ENCODE measurements around the gene PDPN. TPM values are rescaled to one million over a fixed set of nuclear protein-coding genes. Genes with fewer than 3 reads are reported as not detected.

Gene PDPN
- total and polyA plus RNA-seq, 9 of the 15 experiments (the other 6 are each of a cell fraction or from before 2014, with no cell fraction given) = 0.11 TPM; not detected in 8

GRCh38 chr1:13577846-13578245 lies 5.8 kb upstream of the PDPN start:
- Histone ChIP-seq H2AFZ (ENCODE audit: low read depth, low read length) (no peak overlapping the region), H3K36me3 (ENCODE audit: control insufficient read depth, insufficient read depth, low read length) (no peaks in the 10 kb centered on the region), H3K79me2 (ENCODE audit: control insufficient read depth, insufficient read depth, low read length) (no peaks in the 10 kb centered on the region), H3K4me1 (replicated peaks in 1 of 2; ENCODE audit: control insufficient read depth in 2 of 2, insufficient read depth in 2 of 2, low read length in 2 of 2) (no peaks in the 10 kb centered on the region), H3K9ac (ENCODE audit: insufficient read depth in 1 of 2, low read depth in 2 of 2, low read length in 2 of 2) (no peak overlapping the region), H3K4me2 (ENCODE audit: insufficient read depth, low read length) (no peak overlapping the region), H3K27me3 (ENCODE audit: control insufficient read depth in 2 of 2, insufficient read depth in 2 of 2, low read length in 2 of 2) (peaks cover 27 to 51% of the 10 kb centered on the region in 2 experiments), H3K27ac (ENCODE audit: extremely low read depth, low read depth, low read length) (no peak overlapping the region), H3K4me3 (no peak overlapping the region), H4K20me1 (replicated peaks; ENCODE audit: control insufficient read depth, insufficient read depth, low read length) (peaks cover 3% of the 10 kb centered on the region; the same call in 1 of the 2 replicates), H3K9me3 (replicated peaks; ENCODE audit: control insufficient read depth, insufficient read depth, low read depth, low read length) (no peaks in the 10 kb centered on the region), H3K9me1 (ENCODE audit: control insufficient read depth, insufficient read depth, low read length) (no peaks in the 10 kb centered on the region)
- intact Hi-C loops (cut with micrococcal nuclease) = no loop called here
- FAIRE-seq (no peak), DNase-seq (ENCODE audit: extremely low read depth in 1 of 4, low spot score in 3 of 4) (peak in 1 of 4 experiments; percentile 3), ATAC-seq (no peak)
- in situ Hi-C loops (cut with MboI) = no loop called here
- ChIA-PET POLR2A (no interaction called here), CTCF (ENCODE audit: low intra/inter-chr PET ratio) (no interaction called here)
- TF ChIP-seq ELF1 (tag; IDR thresholded peaks at IDR 0.05) (no peak), ZNF133 (CRISPR knock-in tag; IDR thresholded peaks at IDR 0.05) (no peak)
- 2% methylated on average over 8 of the region's 8 CpGs for WGBS (ENCODE audit: insufficient coverage, low coverage, missing lambda C conversion rate)
- BruUV-seq (replicated peaks) = no TSS peak

- Histone ChIP-seq H3K4me3 (no peak overlapping the region), H3K79me2 (ENCODE audit: control insufficient read depth, insufficient read depth, low read length) (no peaks in the 10 kb centered on the region), H4K20me1 (replicated peaks; ENCODE audit: control insufficient read depth, insufficient read depth, low read length) (no peaks in the 10 kb centered on the region; the same call in 1 of the 2 replicates), H3K27ac (ENCODE audit: extremely low read depth, low read depth, low read length) (no peak overlapping the region), H3K4me1 (replicated peaks in 1 of 2; ENCODE audit: control insufficient read depth in 2 of 2, insufficient read depth in 2 of 2, low read length in 2 of 2) (peaks cover 0 to 4% of the 10 kb centered on the region in 2 experiments; a peak in 1 of 5 replicates), H3K4me2 (ENCODE audit: insufficient read depth, low read length) (no peak overlapping the region), H3K9me1 (ENCODE audit: control insufficient read depth, insufficient read depth, low read length) (no peaks in the 10 kb centered on the region), H3K9me3 (replicated peaks; ENCODE audit: control insufficient read depth, insufficient read depth, low read depth, low read length) (no peaks in the 10 kb centered on the region), H3K27me3 (ENCODE audit: control insufficient read depth in 2 of 2, insufficient read depth in 2 of 2, low read length in 2 of 2) (peaks cover 45 to 65% of the 10 kb centered on the region in 2 experiments), H2AFZ (ENCODE audit: low read depth, low read length) (no peak overlapping the region), H3K36me3 (ENCODE audit: control insufficient read depth, insufficient read depth, low read length) (no peaks in the 10 kb centered on the region), H3K9ac (ENCODE audit: insufficient read depth in 1 of 2, low read depth in 2 of 2, low read length in 2 of 2) (no peak overlapping the region)
- in situ Hi-C loops (cut with MboI) (no loop called here), intact Hi-C loops (cut with micrococcal nuclease) (no loop called here)
- WGBS (ENCODE audit: insufficient coverage, low coverage, missing lambda C conversion rate) = 2% methylated on average over 5 of the region's 5 CpGs
- CTCF ChIA-PET (ENCODE audit: low intra/inter-chr PET ratio) = no interaction called here
- no TSS peak for BruUV-seq (replicated peaks)
- POLR2A ChIA-PET = interaction anchor here (1.4 kb wide), 1 partner anchor 14 kb away, joined by 6 read pairs; no protein-coding TSS in a partner anchor
- FAIRE-seq (no peak), DNase-seq (ENCODE audit: extremely low read depth in 1 of 4, low spot score in 3 of 4) (peak in 1 of 4 experiments; percentile 4), ATAC-seq (no peak)
- TF ChIP-seq POLR2H (tag; IDR thresholded peaks at IDR 0.05; ENCODE audit: low read depth) (no peak), ZNF445 (CRISPR knock-in tag; IDR thresholded peaks at IDR 0.05; ENCODE audit: low read depth) (no peak)
Observed at GRCh38 chr1:13581446-13581845, 2.2 kb upstream of the PDPN start.

Data from K562 (cell line).